HG02610 (cell line): Measurements from ENCODE around the gene STK10.
"Not testable (repeated sequence)": the region's sequence is repeated elsewhere in the genome, so short reads cannot be mapped to it uniquely, and the experiment has no call there.

Source experiments
- ATAC-seq: cut with Tn5 transposase; IDR thresholded peaks from one replicate; pipeline ENCODE4 v1.9.1; 2021; ENCODE audit warnings: mild to moderate bottlenecking, moderate library complexity; ENCODE audit not compliant: unreplicated experiment

STK10 gene

GRCh38 chr5:172188033-172188892, at the start of gene STK10:
TSS of gene STK10 (minus strand) at chr5:172188224. CDS start at chr5:172188042, 182 bp downstream.
- ATAC-seq: peak; percentile 72

GRCh38 chr5:172235827-172236736, 48.1 kb upstream of the STK10 start:
- ATAC-seq: no peak

GRCh38 chr5:172235132-172235780, 47.2 kb upstream of the STK10 start:
- ATAC-seq: peak; percentile 65

- no peak for ATAC-seq
Observed at GRCh38 chr5:172234031-172234430, 46.0 kb upstream of the STK10 start.

- ATAC-seq: peak; percentile 46
Observed at GRCh38 chr5:172229904-172230303, 41.9 kb upstream of the STK10 start.

GRCh38 chr5:172224996-172225395, 37.0 kb upstream of the STK10 start:
- no peak for ATAC-seq

GRCh38 chr5:172223901-172224873, 36.2 kb upstream of the STK10 start:
- peak; percentile 81 for ATAC-seq

- no peak for ATAC-seq
Observed at GRCh38 chr5:172219296-172219695, 31.3 kb upstream of the STK10 start.

GRCh38 chr5:172216345-172216744, 28.3 kb upstream of the STK10 start:
- no peak for ATAC-seq

- no peak for ATAC-seq
Observed at GRCh38 chr5:172213126-172213525, 25.1 kb upstream of the STK10 start.

- no peak for ATAC-seq
Observed at GRCh38 chr5:172211676-172212075, 23.7 kb upstream of the STK10 start.

GRCh38 chr5:172209714-172210113, 21.7 kb upstream of the STK10 start:
- no peak for ATAC-seq

- ATAC-seq: no peak
Observed at GRCh38 chr5:172207511-172207910, 19.5 kb upstream of the STK10 start.

- ATAC-seq: not testable (repeated sequence)
Observed at GRCh38 chr5:172205984-172206383, 18.0 kb upstream of the STK10 start.

GRCh38 chr5:172200476-172200875, 12.5 kb upstream of the STK10 start:
- no peak for ATAC-seq

- ATAC-seq: no peak
Observed at GRCh38 chr5:172199446-172199845, 11.4 kb upstream of the STK10 start.

- not testable (repeated sequence) for ATAC-seq
Observed at GRCh38 chr5:172197775-172198174, 9.8 kb upstream of the STK10 start.

GRCh38 chr5:172194985-172195774, 7.2 kb upstream of the STK10 start:
- ATAC-seq: no peak

GRCh38 chr5:172193872-172194271, 5.8 kb upstream of the STK10 start, which contains the start of gene EFCAB9:
TSS of gene EFCAB9 (plus strand) at chr5:172194172. CDS start at chr5:172194173, 1 bp downstream.
- ATAC-seq: no peak
